A673 (cell line): ENCODE data around the gene WNT6.

Source experiments
- EZH2 ChIP-seq: fragments of 200-600 bp; sonication (generic); IDR thresholded peaks from 2 replicates; pipeline ENCODE4 v1.6.1; 2017; ENCODE audit warnings: borderline replicate concordance, low read depth, mild to moderate bottlenecking, mixed read lengths, antibody characterized with exemption, low read length; ENCODE audit not compliant: poor library complexity, severe bottlenecking
- TF ChIP-seq, protein P1 (sequence below): fragments of 300-800, 200-600 bp; sonication (generic); conservative IDR thresholded peaks from 2 replicates; pipeline ENCODE4 v1.5.1; 2017; ENCODE audit warnings: low read depth, mild to moderate bottlenecking, antibody characterized with exemption, low read length, moderate library complexity, mixed read lengths

- TF ChIP-seq, protein P1, sequence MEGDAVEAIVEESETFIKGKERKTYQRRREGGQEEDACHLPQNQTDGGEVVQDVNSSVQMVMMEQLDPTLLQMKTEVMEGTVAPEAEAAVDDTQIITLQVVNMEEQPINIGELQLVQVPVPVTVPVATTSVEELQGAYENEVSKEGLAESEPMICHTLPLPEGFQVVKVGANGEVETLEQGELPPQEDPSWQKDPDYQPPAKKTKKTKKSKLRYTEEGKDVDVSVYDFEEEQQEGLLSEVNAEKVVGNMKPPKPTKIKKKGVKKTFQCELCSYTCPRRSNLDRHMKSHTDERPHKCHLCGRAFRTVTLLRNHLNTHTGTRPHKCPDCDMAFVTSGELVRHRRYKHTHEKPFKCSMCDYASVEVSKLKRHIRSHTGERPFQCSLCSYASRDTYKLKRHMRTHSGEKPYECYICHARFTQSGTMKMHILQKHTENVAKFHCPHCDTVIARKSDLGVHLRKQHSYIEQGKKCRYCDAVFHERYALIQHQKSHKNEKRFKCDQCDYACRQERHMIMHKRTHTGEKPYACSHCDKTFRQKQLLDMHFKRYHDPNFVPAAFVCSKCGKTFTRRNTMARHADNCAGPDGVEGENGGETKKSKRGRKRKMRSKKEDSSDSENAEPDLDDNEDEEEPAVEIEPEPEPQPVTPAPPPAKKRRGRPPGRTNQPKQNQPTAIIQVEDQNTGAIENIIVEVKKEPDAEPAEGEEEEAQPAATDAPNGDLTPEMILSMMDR: no peak
- TF ChIP-seq EZH2: no peak
Measured at GRCh38 chr2:218875692-218876246, 16.2 kb downstream of the WNT6 start.
